Measurements from ENCODE around the gene DCPS.
"Not testable (repeated sequence)": the region's sequence is repeated elsewhere in the genome, so short reads cannot be mapped to it uniquely, and the experiment has no call there.

The DCPS gene

GRCh38 chr11:126382641-126383040, 78.8 kb downstream of the DCPS start:
- H3K27me3 ChIP-seq (ENCODE audit: control insufficient read depth in 1 of 2, insufficient read depth in 2 of 2, low read length in 2 of 2); H3K4me1 ChIP-seq (ENCODE audit: insufficient read depth, low read length); H3K27ac ChIP-seq (ENCODE audit: low read depth, low read length); H3K9me3 ChIP-seq (ENCODE audit: low read length); H3K4me3 ChIP-seq (ENCODE audit: low read depth in 1 of 2, low read length in 2 of 2); H3K9ac ChIP-seq (ENCODE audit: low read length); H3K36me3 ChIP-seq (ENCODE audit: insufficient read depth, low read length): not testable (repeated sequence)

GRCh38 chr11:126383339-126384335, 79.8 kb downstream of the DCPS start:
- no peak overlapping the region for H3K27ac ChIP-seq (ENCODE audit: low read depth, low read length)
- H3K36me3 ChIP-seq (ENCODE audit: insufficient read depth, low read length): no peaks in the 10 kb centered on the region
- no peaks in the 10 kb centered on the region for H3K27me3 ChIP-seq (ENCODE audit: control insufficient read depth in 1 of 2, insufficient read depth in 2 of 2, low read length in 2 of 2)
- peaks cover 4% of the 10 kb centered on the region for H3K4me1 ChIP-seq (ENCODE audit: insufficient read depth, low read length)
- no peaks in the 10 kb centered on the region for H3K9me3 ChIP-seq (ENCODE audit: low read length)
- H3K9ac ChIP-seq (ENCODE audit: low read length): no peak overlapping the region
- no peak overlapping the region for H3K4me3 ChIP-seq (ENCODE audit: low read depth in 1 of 2, low read length in 2 of 2)

GRCh38 chr11:126384449-126385070, 80.7 kb downstream of the DCPS start:
- Histone ChIP-seq H3K4me3 (ENCODE audit: low read depth in 1 of 2, low read length in 2 of 2) (no peak overlapping the region), H3K4me1 (ENCODE audit: insufficient read depth, low read length) (peaks cover 4% of the 10 kb centered on the region), H3K9ac (ENCODE audit: low read length) (no peak overlapping the region), H3K36me3 (ENCODE audit: insufficient read depth, low read length) (no peaks in the 10 kb centered on the region), H3K27me3 (ENCODE audit: control insufficient read depth in 1 of 2, insufficient read depth in 2 of 2, low read length in 2 of 2) (no peaks in the 10 kb centered on the region), H3K27ac (ENCODE audit: low read depth, low read length) (no peak overlapping the region), H3K9me3 (ENCODE audit: low read length) (no peaks in the 10 kb centered on the region)

- no peaks in the 10 kb centered on the region for H3K27me3 ChIP-seq (ENCODE audit: control insufficient read depth in 1 of 2, insufficient read depth in 2 of 2, low read length in 2 of 2)
- no peak overlapping the region for H3K9ac ChIP-seq (ENCODE audit: low read length)
- H3K4me1 ChIP-seq (ENCODE audit: insufficient read depth, low read length): peaks cover 7% of the 10 kb centered on the region
- H3K36me3 ChIP-seq (ENCODE audit: insufficient read depth, low read length): no peaks in the 10 kb centered on the region
- H3K4me3 ChIP-seq (ENCODE audit: low read depth in 1 of 2, low read length in 2 of 2): no peak overlapping the region
- H3K27ac ChIP-seq (ENCODE audit: low read depth, low read length): no peak overlapping the region
- no peaks in the 10 kb centered on the region for H3K9me3 ChIP-seq (ENCODE audit: low read length)
These were observed 82.3 kb downstream of the DCPS start for GRCh38 chr11:126385991-126386728.

- not testable (repeated sequence) for H3K4me3 ChIP-seq (ENCODE audit: low read depth in 1 of 2, low read length in 2 of 2); H3K27ac ChIP-seq (ENCODE audit: low read depth, low read length); H3K9ac ChIP-seq (ENCODE audit: low read length); H3K9me3 ChIP-seq (ENCODE audit: low read length); H3K36me3 ChIP-seq (ENCODE audit: insufficient read depth, low read length); H3K27me3 ChIP-seq (ENCODE audit: control insufficient read depth in 1 of 2, insufficient read depth in 2 of 2, low read length in 2 of 2)
- peaks cover 12% of the 10 kb centered on the region for H3K4me1 ChIP-seq (ENCODE audit: insufficient read depth, low read length)
These were observed 82.8 kb downstream of the DCPS start for GRCh38 chr11:126386729-126387071.

GRCh38 chr11:126387857-126388256, 84.0 kb downstream of the DCPS start:
- Histone ChIP-seq H3K36me3 (ENCODE audit: insufficient read depth, low read length) (no peaks in the 10 kb centered on the region), H3K4me3 (ENCODE audit: low read depth in 1 of 2, low read length in 2 of 2) (no peak overlapping the region), H3K4me1 (ENCODE audit: insufficient read depth, low read length) (peaks cover 24% of the 10 kb centered on the region), H3K27ac (ENCODE audit: low read depth, low read length) (no peak overlapping the region), H3K9me3 (ENCODE audit: low read length) (no peaks in the 10 kb centered on the region), H3K9ac (ENCODE audit: low read length) (no peak overlapping the region), H3K27me3 (ENCODE audit: control insufficient read depth in 1 of 2, insufficient read depth in 2 of 2, low read length in 2 of 2) (no peaks in the 10 kb centered on the region)

GRCh38 chr11:126390272-126390867, 86.5 kb downstream of the DCPS start:
- H3K9ac ChIP-seq (ENCODE audit: low read length): no peak overlapping the region
- H3K27me3 ChIP-seq (ENCODE audit: control insufficient read depth in 1 of 2, insufficient read depth in 2 of 2, low read length in 2 of 2): no peaks in the 10 kb centered on the region
- H3K4me1 ChIP-seq (ENCODE audit: insufficient read depth, low read length): peaks cover 24% of the 10 kb centered on the region
- H3K27ac ChIP-seq (ENCODE audit: low read depth, low read length): no peak overlapping the region
- no peaks in the 10 kb centered on the region for H3K9me3 ChIP-seq (ENCODE audit: low read length)
- H3K4me3 ChIP-seq (ENCODE audit: low read depth in 1 of 2, low read length in 2 of 2): no peak overlapping the region
- H3K36me3 ChIP-seq (ENCODE audit: insufficient read depth, low read length): no peaks in the 10 kb centered on the region

GRCh38 chr11:126391286-126391954, 87.6 kb downstream of the DCPS start:
- H3K9me3 ChIP-seq (ENCODE audit: low read length): no peaks in the 10 kb centered on the region
- H3K4me3 ChIP-seq (ENCODE audit: low read depth in 1 of 2, low read length in 2 of 2): no peak overlapping the region
- no peaks in the 10 kb centered on the region for H3K27me3 ChIP-seq (ENCODE audit: control insufficient read depth in 1 of 2, insufficient read depth in 2 of 2, low read length in 2 of 2)
- no peak overlapping the region for H3K9ac ChIP-seq (ENCODE audit: low read length)
- H3K27ac ChIP-seq (ENCODE audit: low read depth, low read length): no peak overlapping the region
- peaks cover 24% of the 10 kb centered on the region for H3K4me1 ChIP-seq (ENCODE audit: insufficient read depth, low read length)
- H3K36me3 ChIP-seq (ENCODE audit: insufficient read depth, low read length): no peaks in the 10 kb centered on the region

GRCh38 chr11:126391970-126392632, 88.2 kb downstream of the DCPS start:
- Histone ChIP-seq H3K27ac (ENCODE audit: low read depth, low read length) (no peak overlapping the region), H3K36me3 (ENCODE audit: insufficient read depth, low read length) (no peaks in the 10 kb centered on the region), H3K9me3 (ENCODE audit: low read length) (no peaks in the 10 kb centered on the region), H3K27me3 (ENCODE audit: control insufficient read depth in 1 of 2, insufficient read depth in 2 of 2, low read length in 2 of 2) (no peaks in the 10 kb centered on the region), H3K9ac (ENCODE audit: low read length) (no peak overlapping the region), H3K4me1 (ENCODE audit: insufficient read depth, low read length) (peaks cover 19% of the 10 kb centered on the region), H3K4me3 (ENCODE audit: low read depth in 1 of 2, low read length in 2 of 2) (no peak overlapping the region)

- Histone ChIP-seq H3K4me1 (ENCODE audit: insufficient read depth, low read length) (peaks cover 19% of the 10 kb centered on the region), H3K9ac (ENCODE audit: low read length) (no peak overlapping the region), H3K4me3 (ENCODE audit: low read depth in 1 of 2, low read length in 2 of 2) (no peak overlapping the region), H3K27me3 (ENCODE audit: control insufficient read depth in 1 of 2, insufficient read depth in 2 of 2, low read length in 2 of 2) (no peaks in the 10 kb centered on the region), H3K36me3 (ENCODE audit: insufficient read depth, low read length) (no peaks in the 10 kb centered on the region), H3K27ac (ENCODE audit: low read depth, low read length) (no peak overlapping the region), H3K9me3 (ENCODE audit: low read length) (no peaks in the 10 kb centered on the region)
These were observed 88.8 kb downstream of the DCPS start for GRCh38 chr11:126392633-126393013.
